ENCODE data around the gene IKBKG. TPM values are rescaled to one million over a fixed set of nuclear protein-coding genes. Genes with fewer than 3 reads are reported as not detected.
A peak's percentile ranks its signal among the peaks of the same experiment; 100 is the strongest.
"Not testable (repeated sequence)": the region's sequence is repeated elsewhere in the genome, so short reads cannot be mapped to it uniquely, and the experiment has no call there.

IKBKG gene
- total RNA-seq (40.3 and 41.2 TPM in 2 replicates), polyA plus RNA-seq (47.8 and 52.1 TPM in 2 replicates), polyA minus RNA-seq (11.1 and 13.7 TPM in 2 replicates), Bru-seq, nascent RNA (percentile 49 among the genes with signal in this experiment), BruChase-seq, experiment 1, labeled RNA remaining after a 6-hour chase (percentile 57 among the genes with signal in this experiment), BruChase-seq, experiment 2, labeled RNA remaining after a 2-hour chase (percentile 51 among the genes with signal in this experiment)
- polyA plus RNA-seq (2011; cell fraction: cytosol; rRNA removed): 28.2 and 36.2 TPM in 2 replicates
- 58.8 and 59.8 TPM in 2 replicates for polyA plus RNA-seq (2011; cell fraction: nucleus; rRNA removed)
- 26.9 and 34.0 TPM in 2 replicates for polyA plus RNA-seq (2012)
- 16.7 TPM for polyA minus RNA-seq (2011; cell fraction: cytosol; rRNA and poly(A)+ RNA removed)
- polyA minus RNA-seq (2011; cell fraction: nucleus; rRNA and poly(A)+ RNA removed): 11.3 and 17.5 TPM in 2 replicates
- long read RNA-seq, transcript IKBKG-212 (10 exons, 1,949 nt): minor isoform, 6 of 127 reads
- long read RNA-seq, transcript IKBKG-214 (10 exons, 2,069 nt): minor isoform, 7 of 127 reads
- long read RNA-seq, transcript IKBKG-206 (10 exons, 2,299 nt): major isoform, 93 of 127 reads
- long read RNA-seq, partial matches to known transcripts: 6 of 127 reads
- long read RNA-seq, other reads (novel, unspliced or antisense): 14 of 127 reads

GRCh38 chrX:154547245-154548027 is at the start of gene IKBKG:
Gene IKBKG, plus strand, starts transcription at chrX:154547620. Its CDS starts 4,383 bp downstream, at chrX:154552003.
- no peaks in the 10 kb centered on the region for H3K27me3 ChIP-seq (ENCODE audit: control insufficient read depth in 2 of 2, insufficient read depth in 2 of 2, low read length in 2 of 2)
- peak within 1 kb of the TSS; percentile 85 for H3K27ac ChIP-seq (ENCODE audit: insufficient read depth, low read depth, low read length)
- peak within 1 kb of the TSS; percentile 66 to 92 (median 68) for H3K4me3 ChIP-seq (replicated peaks in 1 of 3; ENCODE audit: insufficient read depth in 1 of 3, low read depth in 1 of 3, low read length in 3 of 3)
- peaks cover 58% of the 10 kb centered on the region for H3K79me2 ChIP-seq (ENCODE audit: control insufficient read depth, insufficient read depth, low read length)
- CTCF ChIA-PET: interaction anchor here (0.8 kb wide), 1 partner anchor 20 kb away, joined by 3 read pairs; no protein-coding TSS in a partner anchor
- DNase-seq (ENCODE audit: low read depth, low spot score) (peak; percentile 91), FAIRE-seq (peak; percentile 96)
- BruUV-seq (replicated peaks): TSS peak; percentile 58
- dilution Hi-C loops (cut with MboI; ENCODE audit: extremely low pct_ligation_motif_present, low sequenced_read_pairs): no loop called here
- no peaks in the 10 kb centered on the region for H3K9me3 ChIP-seq (replicated peaks; ENCODE audit: control insufficient read depth, insufficient read depth, low read length)
- TF ChIP-seq POLR2AphosphoS5 (IDR thresholded peaks at IDR 0.05; ENCODE audit: insufficient read depth, low read depth, low read length): peak; percentile 55
- no peak for TF ChIP-seq MYC (IDR thresholded peaks at IDR 0.05; ENCODE audit: low read depth, low read length)
- no peak for TF ChIP-seq EZH2 (IDR thresholded peaks at IDR 0.05; ENCODE audit: borderline replicate concordance, low read depth, low read length, severe bottlenecking)
- no peak for TF ChIP-seq CTCF (IDR thresholded peaks at IDR 0.05; ENCODE audit: extremely low read depth in 1 of 2, insufficient read depth in 1 of 2, low read depth in 1 of 2, low read length in 2 of 2)
- H3K9ac ChIP-seq (replicated peaks; ENCODE audit: extremely low read depth, insufficient read depth, low read length): peak within 1 kb of the TSS; percentile 93
- H3K4me1 ChIP-seq (ENCODE audit: control insufficient read depth, extremely low read depth, insufficient read depth, low read length): peaks cover 17% of the 10 kb centered on the region
- no peaks in the 10 kb centered on the region for H3K9me1 ChIP-seq (replicated peaks; ENCODE audit: control insufficient read depth, extremely low read depth, insufficient read depth, low read length)
- H4K20me1 ChIP-seq (replicated peaks; ENCODE audit: control insufficient read depth, extremely low read depth, insufficient read depth, low read length): no peaks in the 10 kb centered on the region
- H3K4me2 ChIP-seq (ENCODE audit: insufficient read depth, low read length): peak within 1 kb of the TSS; percentile 83
- POLR2A ChIA-PET: interaction anchor here (0.6 kb wide), 1 partner anchor 176 kb away, joined by 6 read pairs; no protein-coding TSS in a partner anchor
- H2AFZ ChIP-seq (ENCODE audit: low read depth, low read length): peak within 1 kb of the TSS; percentile 42
- no peaks in the 10 kb centered on the region for H3K36me3 ChIP-seq (ENCODE audit: control insufficient read depth in 2 of 2, extremely low read depth in 1 of 2, insufficient read depth in 2 of 2, low read length in 2 of 2)
- intact Hi-C loops (cut with micrococcal nuclease): no loop called here

- H3K9me1 ChIP-seq (replicated peaks; ENCODE audit: control insufficient read depth, extremely low read depth, insufficient read depth, low read length); H3K4me1 ChIP-seq (ENCODE audit: control insufficient read depth, extremely low read depth, insufficient read depth, low read length); H3K4me2 ChIP-seq (ENCODE audit: insufficient read depth, low read length); POLR2A ChIA-PET; H3K79me2 ChIP-seq (ENCODE audit: control insufficient read depth, insufficient read depth, low read length); H3K36me3 ChIP-seq (ENCODE audit: control insufficient read depth in 2 of 2, extremely low read depth in 1 of 2, insufficient read depth in 2 of 2, low read length in 2 of 2); H3K9ac ChIP-seq (replicated peaks; ENCODE audit: extremely low read depth, insufficient read depth, low read length); FAIRE-seq; H3K9me3 ChIP-seq (replicated peaks; ENCODE audit: control insufficient read depth, insufficient read depth, low read length); dilution Hi-C loops (cut with MboI; ENCODE audit: extremely low pct_ligation_motif_present, low sequenced_read_pairs); H3K4me3 ChIP-seq (replicated peaks in 1 of 3; ENCODE audit: insufficient read depth in 1 of 3, low read depth in 1 of 3, low read length in 3 of 3); H4K20me1 ChIP-seq (replicated peaks; ENCODE audit: control insufficient read depth, extremely low read depth, insufficient read depth, low read length); CTCF ChIA-PET; DNase-seq (ENCODE audit: low read depth, low spot score); BruUV-seq (replicated peaks); H2AFZ ChIP-seq (ENCODE audit: low read depth, low read length); H3K27ac ChIP-seq (ENCODE audit: insufficient read depth, low read depth, low read length); intact Hi-C loops (cut with micrococcal nuclease); H3K27me3 ChIP-seq (ENCODE audit: control insufficient read depth in 2 of 2, insufficient read depth in 2 of 2, low read length in 2 of 2): not testable (repeated sequence)
Observed at GRCh38 chrX:154501423-154501822, 46.0 kb upstream of the IKBKG start.

Data from endothelial cell of umbilical vein (primary cell).